Esophagus squamous epithelium (tissue), 4 donors: ENCODE results near the gene SEMA4B.

Experiments used
- CTCF ChIP-seq, 6 experiments: fragments of 450-650 bp in 4 of 6; fragments of 200-600 bp in 2 of 6; sonication (generic) in 2 of 6; IDR thresholded peaks; one replicate each; pipeline ENCODE4 v1.5.1; 2016 to 2019; ENCODE audit warnings: antibody characterized with exemption in 6 of 6, mild to moderate bottlenecking in 4 of 6, moderate library complexity in 4 of 6
- POLR2A ChIP-seq, 4 donors: fragments of 450-650 bp; IDR thresholded peaks; one replicate each; pipeline ENCODE4 v1.6.1; 2017; ENCODE audit warnings: antibody characterized with exemption in 4 of 4, mild to moderate bottlenecking in 4 of 4, moderate library complexity in 3 of 4

- TF ChIP-seq CTCF (IDR thresholded peaks at IDR 0.05): no peak
- no peak for TF ChIP-seq POLR2A (IDR thresholded peaks at IDR 0.05)
These were observed 47.5 kb upstream of the SEMA4B start for GRCh38 chr15:90153658-90154057.
